Measurements from ENCODE around the gene COL27A1.

The COL27A1 gene

GRCh38 chr9:114169029-114169951 is 14.0 kb downstream of the COL27A1 start:
- DNase-seq = no peak

DNA sequence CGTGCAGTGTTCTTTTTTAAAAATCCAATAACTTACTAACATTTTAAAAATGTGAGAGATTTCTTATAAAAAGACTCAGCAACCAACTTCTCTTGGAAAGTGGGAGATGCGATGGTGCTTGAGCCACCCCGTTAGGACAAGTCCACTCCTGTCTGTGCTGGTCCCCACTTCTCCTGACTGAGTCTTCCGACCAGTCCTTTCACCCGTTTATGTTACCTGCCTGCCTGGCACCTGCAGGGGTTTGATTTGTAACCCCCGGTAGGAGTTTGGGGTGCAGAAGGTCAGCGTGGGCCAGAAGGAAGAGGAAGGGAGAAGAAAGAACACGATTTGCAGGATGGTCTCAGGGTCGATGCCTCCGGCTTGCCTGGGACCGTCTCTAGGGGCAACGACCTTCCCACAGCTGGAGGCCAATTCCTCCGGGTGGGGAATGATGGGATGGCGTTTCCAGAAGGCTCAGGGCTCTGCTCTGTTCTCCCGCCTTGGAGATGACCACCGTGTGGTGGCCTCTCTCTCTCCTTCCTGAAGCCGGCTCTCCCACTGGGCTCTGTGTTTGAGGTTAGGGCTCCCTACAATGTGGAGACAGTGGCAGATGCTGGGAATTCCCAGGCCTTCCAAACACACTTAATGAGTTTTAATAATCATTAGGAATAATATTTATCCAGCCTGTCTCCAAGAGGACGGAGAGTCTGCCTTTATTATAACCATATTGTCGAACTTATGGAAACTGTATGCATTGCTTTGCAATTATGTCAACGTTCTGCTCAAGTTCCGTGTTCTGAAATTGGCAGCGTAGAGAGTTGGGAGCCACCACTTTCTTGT is 14.8 kb downstream of the COL27A1 start:
- DNase-seq = no peak

GRCh38 chr9:114170771-114171461 is 15.6 kb downstream of the COL27A1 start:
- DNase-seq = no peak

DNA sequence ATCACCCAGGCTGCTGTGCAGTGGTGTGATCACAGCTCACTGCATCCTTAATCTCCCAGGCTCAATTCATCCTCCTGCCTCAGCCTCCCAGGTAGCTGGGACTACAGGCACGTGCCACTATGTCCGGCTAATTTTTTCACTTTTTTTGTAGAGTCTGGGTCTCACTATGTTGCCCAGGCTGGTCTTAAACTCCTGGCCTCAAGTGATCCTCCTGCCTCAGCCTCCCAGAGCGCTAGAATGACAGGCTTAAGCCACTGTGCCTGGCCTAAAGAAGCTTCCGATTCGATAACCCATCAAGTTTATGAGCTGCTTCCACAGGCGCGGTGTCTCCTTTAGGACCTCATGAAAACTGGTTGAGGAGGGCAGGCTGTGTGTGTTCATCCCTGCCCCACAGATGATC is 16.2 kb downstream of the COL27A1 start:
- no peak for DNase-seq

DNA sequence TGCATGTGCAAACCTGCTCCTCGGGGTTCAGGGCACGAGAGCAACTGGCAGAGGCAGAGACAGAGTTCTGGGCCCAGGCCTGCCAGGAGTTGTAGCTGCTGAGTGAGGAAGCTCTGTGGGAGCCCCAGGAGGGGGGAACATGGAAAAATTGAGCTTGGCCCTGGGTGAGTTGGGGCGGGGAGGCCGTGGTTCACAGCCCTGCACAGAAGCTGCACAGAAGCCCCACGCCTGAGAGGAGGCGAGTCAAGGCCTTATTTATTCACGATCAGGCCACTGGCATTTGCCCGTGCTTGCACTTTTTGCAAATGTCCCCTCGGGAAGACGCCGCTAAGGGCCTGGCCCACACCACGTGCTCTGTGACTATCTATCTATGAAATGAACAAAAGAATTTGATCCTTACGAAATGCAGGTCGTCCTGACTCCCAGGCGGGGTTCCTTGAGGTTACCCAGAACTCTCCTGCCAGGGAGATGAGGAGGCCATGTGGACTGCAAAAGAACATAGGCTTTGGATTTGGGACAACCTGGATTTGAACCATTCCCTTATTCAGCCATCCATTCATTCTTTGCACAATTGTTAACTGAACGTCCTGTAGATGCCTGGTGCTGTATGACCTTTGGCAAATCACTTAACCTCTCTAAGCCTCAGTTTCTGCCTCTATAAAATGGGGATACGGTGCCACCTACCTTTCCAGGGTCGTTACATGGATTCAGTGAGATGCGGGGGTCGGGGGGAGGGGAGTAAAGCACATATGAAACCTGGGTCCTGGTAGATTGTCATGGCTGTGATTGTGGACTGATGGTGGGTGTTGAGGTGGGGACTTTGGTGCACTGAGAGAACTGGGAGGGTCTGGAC is 17.9 kb downstream of the COL27A1 start:
- no peak for DNase-seq

- no peak for DNase-seq
Observed at GRCh38 chr9:114174557-114174875, 19.2 kb downstream of the COL27A1 start.

GRCh38 chr9:114174876-114175771 is 19.8 kb downstream of the COL27A1 start:
- no peak for DNase-seq

DNA sequence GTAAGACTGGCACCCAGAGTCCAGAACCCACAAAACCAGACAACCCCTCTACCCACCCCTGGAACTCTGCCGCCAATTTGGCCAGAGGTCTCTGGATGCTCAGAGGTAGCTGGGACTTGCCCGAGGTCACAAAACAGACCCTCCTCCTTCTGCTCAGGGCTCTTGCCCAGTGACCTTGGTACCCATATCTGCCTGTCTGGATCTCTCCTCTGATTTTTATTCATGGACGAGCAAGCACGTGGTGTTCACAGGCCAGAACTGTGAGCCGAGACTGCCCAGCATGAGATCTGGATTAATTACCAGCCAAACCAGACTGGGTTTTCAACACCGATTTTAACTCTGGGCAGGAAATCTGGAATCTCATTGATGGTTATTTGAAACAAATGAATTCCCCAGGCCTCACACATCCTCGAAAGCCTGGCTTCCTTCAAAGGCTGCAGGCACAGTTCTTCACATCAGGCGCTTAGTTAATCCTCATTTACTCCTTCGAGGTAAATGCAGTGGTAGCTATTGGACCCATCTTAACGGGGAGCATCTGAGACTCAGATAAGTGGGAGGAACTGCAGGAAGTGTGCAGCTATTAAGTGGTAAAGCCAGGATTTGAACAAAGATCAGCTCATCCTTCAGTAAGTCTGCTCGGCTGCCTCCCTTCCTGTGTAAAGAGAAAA is 21.4 kb downstream of the COL27A1 start:
- DNase-seq = no peak

DNA sequence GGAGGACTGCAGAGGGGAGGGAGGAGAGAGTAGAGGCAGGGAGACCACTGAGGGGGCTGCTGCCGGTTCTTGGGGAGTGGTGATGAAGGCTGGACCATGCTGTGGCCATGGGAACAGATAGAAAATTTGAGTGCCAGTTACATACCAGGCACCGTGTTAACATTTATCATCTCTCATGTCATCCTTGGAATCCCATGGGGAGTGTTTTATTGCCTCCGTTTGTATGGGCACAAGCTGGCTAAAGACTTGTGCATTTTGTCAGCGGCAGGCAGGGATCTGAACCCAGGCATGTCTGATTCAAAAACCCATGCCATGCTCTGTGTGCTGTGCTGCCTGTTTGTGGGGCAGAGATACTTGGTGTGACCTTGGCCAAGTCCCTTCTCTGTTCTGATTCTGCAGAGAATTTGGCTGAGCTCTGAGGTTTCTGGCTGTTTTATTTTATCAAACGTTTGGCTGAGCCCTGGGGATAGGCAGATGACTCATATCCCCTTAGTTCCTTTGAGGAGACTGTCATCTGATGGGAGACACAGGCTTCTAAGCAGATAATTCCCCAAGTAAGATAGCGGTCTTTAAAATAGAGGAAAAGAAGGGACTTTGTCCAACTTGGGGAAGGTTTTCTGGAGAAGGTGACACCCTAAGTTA is 22.2 kb downstream of the COL27A1 start:
- DNase-seq = no peak

DNA sequence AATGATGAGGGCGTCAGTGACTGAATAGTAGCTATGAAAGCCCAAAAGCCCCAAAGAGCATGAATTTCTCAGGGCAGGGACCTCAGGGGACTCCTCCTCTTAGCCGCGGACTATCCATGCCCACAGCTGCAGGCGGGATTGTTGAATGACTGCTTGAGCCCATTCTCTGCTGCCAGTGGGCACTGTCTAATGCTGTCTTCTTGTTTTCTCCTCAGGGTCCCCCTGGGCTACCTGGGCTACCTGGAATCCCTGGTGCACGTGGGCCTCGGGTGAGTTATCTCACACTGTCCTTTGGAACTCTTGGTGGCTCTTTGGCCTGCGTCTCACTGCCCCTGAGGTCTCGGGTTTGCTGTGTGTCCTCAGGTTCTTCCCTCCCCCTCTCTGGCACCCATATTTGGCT is 22.7 kb downstream of the COL27A1 start:
- DNase-seq = no peak

DNA sequence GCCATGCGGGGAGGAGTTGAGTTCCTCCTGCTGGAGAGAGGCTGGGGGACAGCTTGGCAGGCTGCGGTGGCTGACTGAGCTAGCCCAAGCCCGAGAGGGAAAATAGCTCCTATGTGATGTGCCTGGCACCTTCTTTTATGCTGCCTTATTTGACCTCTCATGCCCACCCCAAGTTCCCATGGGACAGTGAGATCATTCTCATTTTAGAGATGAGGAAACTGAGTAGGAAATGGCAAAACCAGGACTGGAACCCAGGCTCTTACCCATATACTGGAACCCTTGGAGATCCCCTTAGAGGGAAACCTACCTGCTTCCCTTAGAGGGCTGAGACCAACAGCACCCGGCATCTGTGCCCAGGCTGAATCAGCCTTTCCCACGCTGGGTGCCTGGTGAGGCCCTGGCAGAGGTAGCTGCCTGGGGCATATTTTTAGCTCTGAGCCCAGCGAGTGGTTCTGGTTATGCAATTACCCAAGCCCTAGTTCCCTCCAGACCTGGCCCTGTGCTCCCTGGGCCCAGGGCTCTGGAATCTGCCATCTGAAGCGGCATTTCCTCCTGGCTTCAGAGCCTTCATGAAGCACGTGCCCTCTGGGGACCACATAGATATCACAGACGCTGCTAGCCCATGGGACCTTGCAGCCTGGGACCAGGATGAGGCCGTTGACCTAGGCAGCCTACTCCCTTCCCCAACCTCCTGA is 23.6 kb downstream of the COL27A1 start:
- DNase-seq = no peak

DNA sequence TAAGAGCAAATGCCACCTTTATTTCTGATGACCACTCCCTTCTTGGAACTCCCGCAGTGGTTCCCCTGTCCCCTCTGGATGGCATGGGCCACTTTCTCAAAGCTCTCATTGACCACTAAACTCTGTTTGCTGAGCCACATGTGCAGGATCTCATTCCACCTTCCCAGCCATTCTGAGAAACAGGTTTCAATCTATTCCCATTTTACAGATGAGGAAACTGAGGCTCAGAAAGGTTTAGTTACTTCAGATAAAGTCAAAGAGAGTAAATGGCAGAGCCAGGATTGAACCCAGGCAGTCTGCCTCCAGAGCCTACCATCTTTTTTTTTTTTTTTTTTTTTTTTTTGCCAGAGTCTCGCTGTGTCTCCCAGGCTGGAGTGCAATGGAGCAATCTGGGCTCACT is 24.2 kb downstream of the COL27A1 start:
- DNase-seq = no peak

DNA sequence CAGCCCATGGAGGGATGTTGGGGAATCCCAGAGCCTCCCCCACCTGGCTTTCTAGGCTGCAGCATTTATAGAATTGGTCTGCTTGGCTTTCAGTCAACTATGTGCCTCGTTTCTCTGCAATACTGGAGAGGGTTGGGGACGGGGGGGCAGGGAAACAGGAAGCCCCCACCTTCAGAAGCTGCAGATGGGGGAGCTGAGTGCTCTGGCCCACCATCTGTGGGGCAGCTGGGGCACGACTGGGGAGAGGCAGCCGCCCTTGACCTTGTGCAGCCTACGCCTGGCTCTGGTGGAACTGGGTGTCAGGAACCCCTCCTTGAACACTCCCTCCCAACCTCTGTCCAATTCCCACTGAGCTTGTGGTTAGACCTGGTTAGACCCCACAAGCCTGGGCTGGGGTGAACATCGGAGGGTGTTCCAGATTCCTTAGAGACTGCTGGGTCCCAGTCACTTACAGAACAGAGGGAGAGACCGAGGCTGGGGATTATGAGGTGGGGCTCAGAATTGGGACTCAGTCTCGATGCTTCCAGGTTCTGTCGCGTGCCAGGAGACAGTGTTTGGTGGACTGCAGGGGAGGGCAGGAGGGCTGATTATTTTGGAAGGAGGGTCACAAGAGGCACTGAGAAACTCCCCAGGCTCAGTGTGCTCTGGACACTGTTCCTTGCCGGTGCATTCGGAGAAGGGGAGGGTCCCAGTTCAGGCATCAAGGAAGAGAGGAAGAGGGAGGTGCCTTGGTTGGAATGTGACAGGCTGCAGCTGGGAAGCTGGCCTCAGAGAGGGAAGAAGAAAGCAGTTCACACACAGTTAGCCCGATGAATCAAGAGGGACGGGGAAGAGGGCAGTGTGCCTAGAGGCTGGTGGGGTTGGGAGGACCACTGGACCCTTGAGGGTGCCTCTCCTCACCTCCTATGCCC is 25.6 kb downstream of the COL27A1 start:
- DNase-seq = no peak

DNA sequence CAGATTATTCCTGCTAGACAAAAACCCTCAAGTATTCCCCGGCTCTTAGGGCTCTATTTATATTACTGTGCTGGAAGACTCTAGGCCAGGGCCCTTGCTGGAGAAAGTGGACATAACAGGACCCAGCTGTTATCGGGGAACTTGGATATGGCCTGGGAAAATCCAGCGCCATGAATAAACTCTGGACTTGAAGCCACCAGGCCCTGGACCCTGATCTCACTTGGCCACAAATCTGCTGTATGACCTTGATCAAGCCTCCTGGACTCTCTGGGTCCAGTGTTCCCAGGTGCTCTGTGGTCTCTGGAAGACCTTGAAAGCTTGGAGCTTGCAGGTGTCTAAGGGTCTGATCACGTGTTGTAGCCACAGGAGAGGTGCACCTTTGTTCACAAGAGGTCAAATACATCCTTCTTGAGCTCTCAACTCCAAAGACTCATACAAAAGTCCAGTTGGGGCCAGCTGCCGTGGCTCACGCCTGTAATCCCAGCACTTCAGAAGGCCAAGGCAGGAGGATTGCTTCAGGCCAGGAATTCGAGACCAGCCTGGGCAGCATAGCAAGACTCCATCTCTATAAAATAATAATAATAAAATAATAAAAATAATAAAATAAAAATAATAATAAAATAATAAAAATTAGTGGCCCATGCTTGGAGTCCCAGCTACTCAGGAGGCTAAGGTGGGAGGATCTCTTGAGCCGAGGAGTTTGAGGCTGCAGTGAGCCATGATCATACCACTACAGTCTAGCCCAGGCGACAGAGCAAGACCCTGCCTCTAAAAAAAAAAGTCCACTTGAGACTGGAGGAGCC is 26.5 kb downstream of the COL27A1 start:
- no peak for DNase-seq

DNA sequence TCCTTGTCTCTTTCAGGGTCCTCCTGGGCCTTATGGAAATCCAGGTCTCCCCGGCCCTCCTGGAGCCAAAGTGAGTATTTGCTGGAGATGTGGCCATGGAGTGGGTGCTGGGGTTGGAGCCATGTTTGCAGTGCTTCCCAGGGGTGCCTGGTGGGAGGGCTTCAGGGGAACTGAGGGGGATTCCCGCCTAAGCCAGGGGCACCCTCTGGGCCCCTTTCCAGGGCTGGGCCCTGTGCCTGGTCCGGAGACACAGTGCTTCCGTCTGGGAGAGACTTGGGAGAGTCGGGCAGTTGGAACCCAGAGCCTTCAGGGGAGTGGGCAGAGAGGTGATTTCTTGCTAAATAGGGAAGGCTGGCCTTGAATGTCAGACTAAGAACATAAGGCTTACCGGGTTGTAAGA is 27.7 kb downstream of the COL27A1 start:
- DNase-seq = no peak

- no peak for DNase-seq
Observed at GRCh38 chr9:114184071-114184470, 28.7 kb downstream of the COL27A1 start.

DNA sequence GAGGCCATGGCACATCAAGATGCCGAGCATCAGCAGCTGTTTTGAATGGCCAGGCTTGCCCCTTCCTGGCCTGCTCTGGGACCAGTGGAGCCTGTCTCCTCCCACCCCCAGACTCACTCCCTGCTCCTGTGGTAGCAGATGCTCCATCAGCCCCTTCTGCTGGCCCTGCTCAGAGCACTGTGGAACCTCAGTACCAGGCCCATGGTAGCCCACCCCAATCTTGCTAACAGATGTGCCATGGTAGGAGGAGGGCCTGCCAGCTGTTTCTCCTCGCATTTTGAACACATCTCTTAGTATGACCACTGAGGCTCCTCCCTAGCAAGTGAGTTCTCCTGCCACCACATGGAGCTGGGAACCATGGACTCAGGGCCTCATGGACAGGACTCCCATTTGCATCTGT is 29.5 kb downstream of the COL27A1 start:
- no peak for DNase-seq

Data from activated CD4-positive, alpha-beta T cell treated with anti-CD3 and anti-CD28 coated beads, Interleukin-2, amount 50 U/mL, for 48 hours (primary cell).